HUDEP-2 (cell line): ENCODE results near the gene FAM83D.
A peak's percentile ranks its signal among the peaks of the same experiment; 100 is the strongest.
"Not testable (repeated sequence)": the region's sequence is repeated elsewhere in the genome, so short reads cannot be mapped to it uniquely, and the experiment has no call there.

Experiments
- DNase-seq, 76 experiments: peaks; one replicate each; lab custom pipeline; 2025; ENCODE audit not compliant: unreplicated experiment in 76 of 76; lab: John Stamatoyannopoulos, UW

FAM83D gene

GRCh38 chr20:38996866-38997265 is 70.6 kb downstream of the FAM83D start:
- not testable (repeated sequence) for DNase-seq

DNA sequence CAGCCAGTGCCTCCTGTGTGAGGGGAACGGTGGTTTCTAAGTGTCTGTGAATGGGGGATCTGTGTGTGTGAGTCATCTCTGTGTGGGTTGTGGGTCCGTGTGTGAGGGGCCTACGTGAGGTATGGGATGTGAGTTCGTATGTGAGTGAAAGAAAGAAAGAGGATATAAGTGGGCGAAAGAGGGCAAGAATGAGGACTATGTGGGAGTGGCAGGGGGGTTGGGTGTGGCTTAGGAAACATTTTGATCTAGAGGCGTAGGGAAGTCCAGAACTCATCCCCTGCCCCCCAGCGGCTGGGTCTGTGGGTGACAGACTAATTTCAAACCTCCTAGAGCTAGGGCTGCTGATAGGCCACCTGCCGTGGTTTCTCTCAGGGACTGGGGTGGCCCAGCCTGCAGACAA is 71.4 kb downstream of the FAM83D start:
- peak in 51 of 76 experiments; percentile 5 to 72 (median 35) for DNase-seq

GRCh38 chr20:38999217-38999616 is 73.0 kb downstream of the FAM83D start:
- DNase-seq = no peak

DNA sequence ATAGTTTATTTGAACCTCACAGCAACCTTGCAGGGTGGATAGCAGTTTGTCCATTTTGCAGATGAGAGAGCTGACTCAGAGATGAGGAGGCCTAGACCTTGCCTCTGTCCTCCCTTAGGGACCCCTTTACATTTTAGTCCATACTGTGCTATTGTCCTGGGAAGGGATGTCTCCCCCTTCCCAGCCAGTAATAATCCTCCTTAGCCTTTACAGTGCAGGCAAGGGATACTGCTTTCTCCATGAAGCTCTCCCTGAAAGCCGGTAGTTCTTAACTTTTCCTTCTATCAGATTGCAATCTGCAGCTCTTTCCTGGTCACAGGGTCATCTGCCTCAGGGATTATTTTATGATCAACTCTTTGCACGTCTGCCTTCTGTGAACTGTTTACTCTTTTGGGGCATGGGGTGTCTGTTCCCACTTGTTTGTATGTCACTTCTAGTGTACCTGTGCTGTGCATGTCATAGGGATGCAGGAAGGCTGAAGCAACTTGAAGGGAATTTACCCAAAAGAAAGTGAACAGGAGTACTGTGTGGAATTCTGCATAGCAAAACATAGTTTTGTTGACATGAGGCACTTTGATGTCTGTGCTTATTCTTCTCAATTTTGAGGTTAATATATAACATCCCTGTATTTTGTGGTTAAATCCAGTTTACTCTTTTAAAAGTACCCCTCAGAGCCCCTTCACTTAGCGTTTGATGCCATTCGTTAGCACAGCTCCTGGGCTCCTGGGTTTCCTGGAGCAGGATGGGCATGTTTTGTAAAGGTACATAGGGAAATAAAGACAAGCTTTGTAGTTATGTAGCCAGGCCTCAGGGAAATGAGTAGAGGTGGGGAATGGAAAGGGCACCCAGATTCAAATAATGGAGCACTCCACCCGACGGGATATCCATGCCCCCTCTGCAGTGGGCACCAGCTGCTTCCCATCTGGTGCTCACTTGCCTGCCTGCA is 74.0 kb downstream of the FAM83D start:
- no peak for DNase-seq
